ENCODE measurements around the gene TCF12. TPM values are rescaled to one million over a fixed set of nuclear protein-coding genes. Genes with fewer than 3 reads are reported as not detected.
A peak's percentile ranks its signal among the peaks of the same experiment; 100 is the strongest.

The TCF12 gene
- polyA plus RNA-seq, 1 donor (not counting 4 experiments of a cell fraction or from before 2014, with no cell fraction given): 48.3 TPM

- no peaks in the 10 kb centered on the region for H4K20me1 ChIP-seq (ENCODE audit: control insufficient read depth, extremely low read depth, insufficient read depth, low read length)
- H3K4me2 ChIP-seq (ENCODE audit: control insufficient read depth, extremely low read depth, insufficient read depth, low read depth, low read length): peak overlapping the region; percentile 92
- H3K4me3 ChIP-seq (ENCODE audit: control insufficient read depth in 2 of 3, extremely low read depth in 1 of 3, insufficient read depth in 2 of 3, low read depth in 1 of 3, low read length in 3 of 3): peak overlapping the region; percentile 20 to 65 (median 61)
- H3K36me3 ChIP-seq (ENCODE audit: control insufficient read depth in 2 of 2, extremely low read depth in 1 of 2, insufficient read depth in 2 of 2, low read length in 2 of 2): no peaks in the 10 kb centered on the region
- H3K27ac ChIP-seq (ENCODE audit: control insufficient read depth, insufficient read depth, low read length): no peak overlapping the region
- FAIRE-seq (no peak), DNase-seq (ENCODE audit: low read depth, low spot score) (no peak)
- dilution Hi-C loops (cut with MboI; ENCODE audit: extremely low pct_ligation_motif_present, low sequenced_read_pairs): no loop called here
- no peaks in the 10 kb centered on the region for H3K9me1 ChIP-seq (ENCODE audit: control insufficient read depth, extremely low read depth, insufficient read depth, low read length)
- no peaks in the 10 kb centered on the region for H3K9me3 ChIP-seq (ENCODE audit: control insufficient read depth, low read depth, low read length)
- H3K27me3 ChIP-seq (ENCODE audit: control insufficient read depth, extremely low read depth, insufficient read depth, low read length): no peaks in the 10 kb centered on the region
- TF ChIP-seq EZH2 (IDR thresholded peaks at IDR 0.05; ENCODE audit: low read length): no peak
- peak in 1 of 3 experiments; percentile 9 for TF ChIP-seq CTCF (optimal IDR thresholded peaks at IDR 0.05 in 1 of 3, IDR thresholded peaks at IDR 0.05 in 1 of 3, conservative IDR thresholded peaks at IDR 0.05 in 1 of 3; ENCODE audit: extremely low read depth in 1 of 3, insufficient read depth in 2 of 3, low read length in 3 of 3)
- no peaks in the 10 kb centered on the region for H3K79me2 ChIP-seq (ENCODE audit: control insufficient read depth, insufficient read depth, low read length)
- H3K9ac ChIP-seq (ENCODE audit: control insufficient read depth, extremely low read depth, insufficient read depth, low read length): peak overlapping the region; percentile 65
- peaks cover 6% of the 10 kb centered on the region for H3K4me1 ChIP-seq (ENCODE audit: control insufficient read depth, extremely low read depth, insufficient read depth, low read length)
- H2AFZ ChIP-seq (ENCODE audit: control insufficient read depth, low read length): peak overlapping the region; percentile 66
These were observed 388.5 kb downstream of the TCF12 start for GRCh38 chr15:57306944-57307411.

GRCh38 chr15:57307527-57308169 lies 389.2 kb downstream of the TCF12 start:
- dilution Hi-C loops (cut with MboI; ENCODE audit: extremely low pct_ligation_motif_present, low sequenced_read_pairs): no loop called here
- no peaks in the 10 kb centered on the region for H3K79me2 ChIP-seq (ENCODE audit: control insufficient read depth, insufficient read depth, low read length)
- no peak overlapping the region for H3K4me2 ChIP-seq (ENCODE audit: control insufficient read depth, extremely low read depth, insufficient read depth, low read depth, low read length)
- H3K27ac ChIP-seq (ENCODE audit: control insufficient read depth, insufficient read depth, low read length): no peak overlapping the region
- H2AFZ ChIP-seq (ENCODE audit: control insufficient read depth, low read length): no peak overlapping the region
- H3K9ac ChIP-seq (ENCODE audit: control insufficient read depth, extremely low read depth, insufficient read depth, low read length): no peak overlapping the region
- H3K9me1 ChIP-seq (ENCODE audit: control insufficient read depth, extremely low read depth, insufficient read depth, low read length): no peaks in the 10 kb centered on the region
- DNase-seq (ENCODE audit: low read depth, low spot score): no peak
- H3K27me3 ChIP-seq (ENCODE audit: control insufficient read depth, extremely low read depth, insufficient read depth, low read length): no peaks in the 10 kb centered on the region
- no peaks in the 10 kb centered on the region for H3K36me3 ChIP-seq (ENCODE audit: control insufficient read depth in 2 of 2, extremely low read depth in 1 of 2, insufficient read depth in 2 of 2, low read length in 2 of 2)
- H3K4me3 ChIP-seq (ENCODE audit: control insufficient read depth in 2 of 3, extremely low read depth in 1 of 3, insufficient read depth in 2 of 3, low read depth in 1 of 3, low read length in 3 of 3): no peak overlapping the region
- H3K4me1 ChIP-seq (ENCODE audit: control insufficient read depth, extremely low read depth, insufficient read depth, low read length): peaks cover 6% of the 10 kb centered on the region
- FAIRE-seq: no peak
- H4K20me1 ChIP-seq (ENCODE audit: control insufficient read depth, extremely low read depth, insufficient read depth, low read length): no peaks in the 10 kb centered on the region
- no peak for TF ChIP-seq EZH2 (IDR thresholded peaks at IDR 0.05; ENCODE audit: low read length)
- no peak for TF ChIP-seq CTCF (optimal IDR thresholded peaks at IDR 0.05 in 1 of 3, IDR thresholded peaks at IDR 0.05 in 1 of 3, conservative IDR thresholded peaks at IDR 0.05 in 1 of 3; ENCODE audit: extremely low read depth in 1 of 3, insufficient read depth in 2 of 3, low read length in 3 of 3)
- H3K9me3 ChIP-seq (ENCODE audit: control insufficient read depth, low read depth, low read length): no peaks in the 10 kb centered on the region

Measured in keratinocyte (primary cell).